22Rv1 (cell line): ENCODE data around the gene ATOX1.

Experiments
- CTCF ChIP-seq: fragments of 450-650 bp; IDR thresholded peaks from 2 replicates; pipeline ENCODE4 v1.5.1; 2017; ENCODE audit warnings: mild to moderate bottlenecking
- ZFX ChIP-seq: fragments of 450-650 bp; IDR thresholded peaks from 2 replicates; pipeline ENCODE4 v1.6.1; 2017; ENCODE audit warnings: antibody characterized with exemption, borderline replicate concordance

GRCh38 chr5:151745071-151745705 lies 13.2 kb downstream of the ATOX1 start:
- no peak for TF ChIP-seq CTCF
- no peak for TF ChIP-seq ZFX
